K562 (cell line): ENCODE results near the gene TPGS2. TPM values are rescaled to one million over a fixed set of nuclear protein-coding genes. Genes with fewer than 3 reads are reported as not detected.
A peak's percentile ranks its signal among the peaks of the same experiment; 100 is the strongest.

Experiments
- CHCHD3 ChIP-seq: fragments of 250-450 bp; sonication (Bioruptor Pico); IDR thresholded peaks from 2 replicates; pipeline ENCODE4 v2.1.2; 2022; ENCODE audit warnings: mild to moderate bottlenecking
- GABPB1 ChIP-seq: sonication (generic); formaldehyde crosslinking; IDR thresholded peaks from 2 replicates; pipeline ENCODE4 v1.8.0; 2022; ENCODE audit warnings: mild to moderate bottlenecking, missing genetic modification reagents
- KDM5B ChIP-seq: fragments of 200-600 bp; sonication (generic); IDR thresholded peaks from 2 replicates; pipeline ENCODE4 v1.6.1; 2012; ENCODE audit warnings: low read depth, mild to moderate bottlenecking, moderate library complexity, low read length, control low read depth, inconsistent platforms; ENCODE audit not compliant: insufficient replicate concordance
- MBD2 ChIP-seq: sonication (generic); IDR thresholded peaks from 2 replicates; pipeline ENCODE4 v1.6.1; 2016; ENCODE audit warnings: low read depth, borderline replicate concordance
- MTA3 ChIP-seq: fragments of 450-650 bp; formaldehyde crosslinking; IDR thresholded peaks from 2 replicates; pipeline ENCODE4 v1.6.1; 2017; ENCODE audit warnings: mild to moderate bottlenecking, borderline replicate concordance
- NFATC3 ChIP-seq: fragments of 450-650 bp; IDR thresholded peaks from 2 replicates; pipeline ENCODE4 v1.6.1; 2017; ENCODE audit warnings: mild to moderate bottlenecking
- NFIC ChIP-seq: fragments of 450-650 bp; IDR thresholded peaks from 2 replicates; pipeline ENCODE4 v1.6.1; 2017; ENCODE audit warnings: mild to moderate bottlenecking, inconsistent platforms
- NR1H2 ChIP-seq: sonication (generic); formaldehyde crosslinking; IDR thresholded peaks from 2 replicates; pipeline ENCODE4 v1.4.0; 2020; ENCODE audit warnings: mild to moderate bottlenecking, missing genetic modification reagents
- POLR2AphosphoS2 ChIP-seq: IDR thresholded peaks from 2 replicates; pipeline ENCODE4 v1.6.1; 2012; ENCODE audit warnings: low read length, improper control_type of control experiment
- PTBP1 ChIP-seq: fragments of 200-400 bp; formaldehyde crosslinking; IDR thresholded peaks from 2 replicates; pipeline ENCODE4 v1.6.1; 2017; ENCODE audit warnings: low read depth, low read length
- RHOXF2B ChIP-seq: fragments of 250-450 bp; sonication (Bioruptor Pico); conservative IDR thresholded peaks from 2 replicates; pipeline ENCODE4 v1.5.1; 2021
- SRSF1 ChIP-seq: fragments of 200-400 bp; formaldehyde crosslinking; IDR thresholded peaks from 2 replicates; pipeline ENCODE4 v1.6.1; 2017; ENCODE audit warnings: mild to moderate bottlenecking, low read depth, low read length, moderate library complexity
- ZNF12 ChIP-seq: sonication (generic); formaldehyde crosslinking; IDR thresholded peaks from 2 replicates; pipeline ENCODE4 v1.4.0; 2020; ENCODE audit warnings: mild to moderate bottlenecking, missing genetic modification reagents
- ZNF124 ChIP-seq: sonication (generic); formaldehyde crosslinking; IDR thresholded peaks from 2 replicates; pipeline ENCODE4 v1.8.1; 2022; ENCODE audit warnings: missing genetic modification reagents
- polyA plus RNA-seq, 8 experiments: library from polyadenylated mRNA; depleted of rRNA in 4 of 8; stranded (reverse) in 5 of 8; unstranded in 3 of 8; fragments of >200 nt; fragmentation: Nextera tagmentation in 2 of 8; fragmentation: Illumina TruSeq in 1 of 8; extraction: Ambion mirVana in 2 of 8; extraction: Trizol in 1 of 8; gene quantifications; 2 replicates each; pipeline versions ENCODE4 v1.2.1 to v1.2.3, GENCODE V29; 2011 to 2014; ENCODE audit warnings: inconsistent platforms in 1 of 8, missing spikeins in 1 of 8
- total RNA-seq, 7 experiments: library from RNA; depleted of rRNA in 6 of 7; stranded (reverse); fragments of >200 nt in 6 of 7; fragmentation: Illumina TruSeq in 2 of 7; extraction: Trizol in 2 of 7; gene quantifications; 2 replicates each; pipeline versions ENCODE4 v1.2.1 to v1.2.3, GENCODE V29; 2011 to 2021; ENCODE audit warnings: low replicate concordance in 1 of 7
- TF ChIP-seq, protein P1 (sequence below): sonication (generic); formaldehyde crosslinking; IDR thresholded peaks from 2 replicates; pipeline ENCODE4 v1.8.0; 2022; ENCODE audit warnings: mild to moderate bottlenecking, missing genetic modification reagents
- TF ChIP-seq, protein P2 (sequence below): IDR thresholded peaks from 2 replicates; pipeline ENCODE4 v1.6.1; 2016; ENCODE audit warnings: missing genetic modification characterization, missing compliant biosample characterization
- TF ChIP-seq, protein P3 (sequence below), 2 experiments: IDR thresholded peaks in 1 of 2; conservative IDR thresholded peaks in 1 of 2; 2 replicates each; pipeline ENCODE4 v1.6.1; 2016; ENCODE audit warnings: low read depth in 2 of 2, mild to moderate bottlenecking in 1 of 2, missing compliant biosample characterization in 1 of 2, missing genetic modification characterization in 1 of 2, moderate library complexity in 1 of 2

Gene TPGS2
- total and polyA plus RNA-seq, 9 of the 15 experiments (the other 6 are each of a cell fraction or from before 2014, with no cell fraction given) = 94.2 to 449 (median 134) TPM

DNA sequence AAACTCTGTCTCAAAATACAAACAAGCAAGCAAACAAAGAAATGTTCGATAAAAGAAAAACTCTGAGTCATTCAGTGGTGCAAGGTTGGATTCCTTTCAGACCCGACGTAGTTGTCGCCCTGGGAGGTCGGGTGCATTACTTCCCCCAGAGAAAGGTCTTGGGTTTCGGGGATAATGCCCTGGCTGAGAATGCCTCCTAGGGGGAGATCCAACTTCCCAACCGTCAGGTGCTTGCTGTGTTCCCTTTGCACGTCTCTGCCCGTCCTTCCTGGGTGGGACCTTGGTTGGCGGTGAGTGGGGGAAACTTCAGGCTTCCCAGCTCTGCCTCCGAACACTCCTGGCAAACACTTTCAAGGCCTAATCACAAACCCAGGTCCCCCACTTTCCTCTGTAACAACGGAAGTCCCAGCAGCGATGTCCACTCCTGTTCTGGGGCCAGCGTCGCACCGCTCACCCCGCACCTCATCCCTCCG is 609 bp downstream of the TPGS2 start (continued):
- TF ChIP-seq, protein P1, sequence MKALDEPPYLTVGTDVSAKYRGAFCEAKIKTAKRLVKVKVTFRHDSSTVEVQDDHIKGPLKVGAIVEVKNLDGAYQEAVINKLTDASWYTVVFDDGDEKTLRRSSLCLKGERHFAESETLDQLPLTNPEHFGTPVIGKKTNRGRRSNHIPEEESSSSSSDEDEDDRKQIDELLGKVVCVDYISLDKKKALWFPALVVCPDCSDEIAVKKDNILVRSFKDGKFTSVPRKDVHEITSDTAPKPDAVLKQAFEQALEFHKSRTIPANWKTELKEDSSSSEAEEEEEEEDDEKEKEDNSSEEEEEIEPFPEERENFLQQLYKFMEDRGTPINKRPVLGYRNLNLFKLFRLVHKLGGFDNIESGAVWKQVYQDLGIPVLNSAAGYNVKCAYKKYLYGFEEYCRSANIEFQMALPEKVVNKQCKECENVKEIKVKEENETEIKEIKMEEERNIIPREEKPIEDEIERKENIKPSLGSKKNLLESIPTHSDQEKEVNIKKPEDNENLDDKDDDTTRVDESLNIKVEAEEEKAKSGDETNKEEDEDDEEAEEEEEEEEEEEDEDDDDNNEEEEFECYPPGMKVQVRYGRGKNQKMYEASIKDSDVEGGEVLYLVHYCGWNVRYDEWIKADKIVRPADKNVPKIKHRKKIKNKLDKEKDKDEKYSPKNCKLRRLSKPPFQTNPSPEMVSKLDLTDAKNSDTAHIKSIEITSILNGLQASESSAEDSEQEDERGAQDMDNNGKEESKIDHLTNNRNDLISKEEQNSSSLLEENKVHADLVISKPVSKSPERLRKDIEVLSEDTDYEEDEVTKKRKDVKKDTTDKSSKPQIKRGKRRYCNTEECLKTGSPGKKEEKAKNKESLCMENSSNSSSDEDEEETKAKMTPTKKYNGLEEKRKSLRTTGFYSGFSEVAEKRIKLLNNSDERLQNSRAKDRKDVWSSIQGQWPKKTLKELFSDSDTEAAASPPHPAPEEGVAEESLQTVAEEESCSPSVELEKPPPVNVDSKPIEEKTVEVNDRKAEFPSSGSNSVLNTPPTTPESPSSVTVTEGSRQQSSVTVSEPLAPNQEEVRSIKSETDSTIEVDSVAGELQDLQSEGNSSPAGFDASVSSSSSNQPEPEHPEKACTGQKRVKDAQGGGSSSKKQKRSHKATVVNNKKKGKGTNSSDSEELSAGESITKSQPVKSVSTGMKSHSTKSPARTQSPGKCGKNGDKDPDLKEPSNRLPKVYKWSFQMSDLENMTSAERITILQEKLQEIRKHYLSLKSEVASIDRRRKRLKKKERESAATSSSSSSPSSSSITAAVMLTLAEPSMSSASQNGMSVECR (CRISPR knock-in tag) = no peak
- no peak for TF ChIP-seq NFATC3
- no peak for TF ChIP-seq ZNF124 (CRISPR knock-in tag)
- TF ChIP-seq ZNF12 (CRISPR knock-in tag) = no peak
- TF ChIP-seq MBD2 = no peak
- no peak for TF ChIP-seq PTBP1
- TF ChIP-seq NR1H2 (CRISPR knock-in tag) = 0 out of 2 replicates have a peak, but pooled peaks have one; percentile 3
- TF ChIP-seq NFIC = no peak
- TF ChIP-seq, protein P2, sequence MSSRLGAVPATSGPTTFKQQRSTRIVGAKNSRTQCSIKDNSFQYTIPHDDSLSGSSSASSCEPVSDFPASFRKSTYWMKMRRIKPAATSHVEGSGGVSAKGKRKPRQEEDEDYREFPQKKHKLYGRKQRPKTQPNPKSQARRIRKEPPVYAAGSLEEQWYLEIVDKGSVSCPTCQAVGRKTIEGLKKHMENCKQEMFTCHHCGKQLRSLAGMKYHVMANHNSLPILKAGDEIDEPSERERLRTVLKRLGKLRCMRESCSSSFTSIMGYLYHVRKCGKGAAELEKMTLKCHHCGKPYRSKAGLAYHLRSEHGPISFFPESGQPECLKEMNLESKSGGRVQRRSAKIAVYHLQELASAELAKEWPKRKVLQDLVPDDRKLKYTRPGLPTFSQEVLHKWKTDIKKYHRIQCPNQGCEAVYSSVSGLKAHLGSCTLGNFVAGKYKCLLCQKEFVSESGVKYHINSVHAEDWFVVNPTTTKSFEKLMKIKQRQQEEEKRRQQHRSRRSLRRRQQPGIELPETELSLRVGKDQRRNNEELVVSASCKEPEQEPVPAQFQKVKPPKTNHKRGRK (tag) = no peak
- TF ChIP-seq, protein P3, sequence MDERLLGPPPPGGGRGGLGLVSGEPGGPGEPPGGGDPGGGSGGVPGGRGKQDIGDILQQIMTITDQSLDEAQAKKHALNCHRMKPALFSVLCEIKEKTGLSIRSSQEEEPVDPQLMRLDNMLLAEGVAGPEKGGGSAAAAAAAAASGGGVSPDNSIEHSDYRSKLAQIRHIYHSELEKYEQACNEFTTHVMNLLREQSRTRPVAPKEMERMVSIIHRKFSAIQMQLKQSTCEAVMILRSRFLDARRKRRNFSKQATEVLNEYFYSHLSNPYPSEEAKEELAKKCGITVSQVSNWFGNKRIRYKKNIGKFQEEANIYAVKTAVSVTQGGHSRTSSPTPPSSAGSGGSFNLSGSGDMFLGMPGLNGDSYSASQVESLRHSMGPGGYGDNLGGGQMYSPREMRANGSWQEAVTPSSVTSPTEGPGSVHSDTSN (CRISPR knock-in tag; IDR thresholded peaks at IDR 0.05; ENCODE audit: low read depth) = no peak
- TF ChIP-seq, protein P3 (tag; conservative IDR thresholded peaks at IDR 0.05; ENCODE audit: low read depth) = no peak
- no peak for TF ChIP-seq KDM5B
- no peak for TF ChIP-seq CHCHD3
- no peak for TF ChIP-seq SRSF1
- no peak for TF ChIP-seq POLR2AphosphoS2
- TF ChIP-seq RHOXF2B (CRISPR knock-in tag) = no peak
- no peak for TF ChIP-seq MTA3
- TF ChIP-seq GABPB1 = no peak
